ENCODE results near the gene MBOAT2. TPM values are rescaled to one million over a fixed set of nuclear protein-coding genes. Genes with fewer than 3 reads are reported as not detected.

Gene MBOAT2
- total RNA-seq, 1 donor from 2014 or later: 84.0 TPM

- Mint-ChIP-seq H3K4me1 (peaks cover 12% of the 10 kb centered on the region), H3K4me3 (no peak overlapping the region), H3K9me3 (no peaks in the 10 kb centered on the region), H3K27me3 (ENCODE audit: insufficient read depth, low read depth) (peaks cover 3% of the 10 kb centered on the region), H3K27ac (no peak overlapping the region), H3K36me3 (no peaks in the 10 kb centered on the region)
- no peak overlapping the region for H2AFZ ChIP-seq (replicated peaks)
- H4K20me1 ChIP-seq (ENCODE audit: low read depth): no peaks in the 10 kb centered on the region
- H3F3A ChIP-seq (ENCODE audit: low read depth): no peaks in the 10 kb centered on the region
- no peak overlapping the region for H3K4me2 ChIP-seq
- no peaks in the 10 kb centered on the region for H3K36me3 ChIP-seq
- H3K9ac ChIP-seq: no peak overlapping the region
- H3K79me2 ChIP-seq (ENCODE audit: low read depth): peaks cover 60% of the 10 kb centered on the region
- H3K27me3 ChIP-seq: no peaks in the 10 kb centered on the region
- H3K4me3 ChIP-seq: no peak overlapping the region
- no peak overlapping the region for H3K27ac ChIP-seq
- TF ChIP-seq EZH2phosphoT487 (IDR thresholded peaks at IDR 0.05): no peak
- no peak for TF ChIP-seq EZH2 (IDR thresholded peaks at IDR 0.05)
- TF ChIP-seq CTCF (IDR thresholded peaks at IDR 0.05): no peak
- DNase-seq (ENCODE audit: low spot score): no peak
- no peaks in the 10 kb centered on the region for H3K9me3 ChIP-seq (ENCODE audit: low read depth)
- peaks cover 6% of the 10 kb centered on the region for H3K4me1 ChIP-seq
Observed at GRCh38 chr2:8992643-8993042, 10.8 kb downstream of the MBOAT2 start.

GRCh38 chr2:8989536-8990079, 13.9 kb downstream of the MBOAT2 start:
- Histone ChIP-seq H3K79me2 (ENCODE audit: low read depth) (peaks cover 52% of the 10 kb centered on the region), H4K20me1 (ENCODE audit: low read depth) (peaks cover 4% of the 10 kb centered on the region), H3K27ac (no peak overlapping the region), H3K36me3 (no peaks in the 10 kb centered on the region), H2AFZ (replicated peaks) (no peak overlapping the region), H3F3A (ENCODE audit: low read depth) (no peaks in the 10 kb centered on the region), H3K9me3 (ENCODE audit: low read depth) (no peaks in the 10 kb centered on the region), H3K4me3 (no peak overlapping the region), H3K27me3 (no peaks in the 10 kb centered on the region), H3K4me2 (no peak overlapping the region), H3K9ac (no peak overlapping the region), H3K4me1 (peaks cover 15% of the 10 kb centered on the region)
- H3K4me1 Mint-ChIP-seq: peaks cover 14% of the 10 kb centered on the region
- H3K27me3 Mint-ChIP-seq (ENCODE audit: insufficient read depth, low read depth): peaks cover 5% of the 10 kb centered on the region
- no peak overlapping the region for H3K27ac Mint-ChIP-seq
- H3K4me3 Mint-ChIP-seq: no peak overlapping the region
- TF ChIP-seq EZH2 (IDR thresholded peaks at IDR 0.05) (no peak), CTCF (IDR thresholded peaks at IDR 0.05) (no peak), EZH2phosphoT487 (IDR thresholded peaks at IDR 0.05) (no peak)
- DNase-seq (ENCODE audit: low spot score): no peak
- H3K36me3 Mint-ChIP-seq: no peaks in the 10 kb centered on the region
- H3K9me3 Mint-ChIP-seq: no peaks in the 10 kb centered on the region

GRCh38 chr2:8987410-8987809, 16.1 kb downstream of the MBOAT2 start:
- H3K36me3 Mint-ChIP-seq: no peaks in the 10 kb centered on the region
- peaks cover 3% of the 10 kb centered on the region for H3F3A ChIP-seq (ENCODE audit: low read depth)
- no peaks in the 10 kb centered on the region for H3K9me3 Mint-ChIP-seq
- TF ChIP-seq CTCF (IDR thresholded peaks at IDR 0.05) (no peak), EZH2phosphoT487 (IDR thresholded peaks at IDR 0.05) (no peak), EZH2 (IDR thresholded peaks at IDR 0.05) (no peak)
- H3K27ac Mint-ChIP-seq: no peak overlapping the region
- H3K9ac ChIP-seq: no peak overlapping the region
- peaks cover 4% of the 10 kb centered on the region for H4K20me1 ChIP-seq (ENCODE audit: low read depth)
- no peak overlapping the region for H3K4me2 ChIP-seq
- H3K4me1 Mint-ChIP-seq: peaks cover 19% of the 10 kb centered on the region
- H3K27me3 Mint-ChIP-seq (ENCODE audit: insufficient read depth, low read depth): peaks cover 2% of the 10 kb centered on the region
- H3K4me1 ChIP-seq: peaks cover 19% of the 10 kb centered on the region
- H3K36me3 ChIP-seq: no peaks in the 10 kb centered on the region
- H3K27ac ChIP-seq: no peak overlapping the region
- H2AFZ ChIP-seq (replicated peaks): no peak overlapping the region
- H3K27me3 ChIP-seq: no peaks in the 10 kb centered on the region
- no peaks in the 10 kb centered on the region for H3K9me3 ChIP-seq (ENCODE audit: low read depth)
- no peak overlapping the region for H3K4me3 Mint-ChIP-seq
- peaks cover 70% of the 10 kb centered on the region for H3K79me2 ChIP-seq (ENCODE audit: low read depth)
- DNase-seq (ENCODE audit: low spot score): no peak
- no peak overlapping the region for H3K4me3 ChIP-seq

All from neural progenitor cell (in vitro differentiated cells).